ENCODE results near the gene RPH3AL.
A peak's percentile ranks its signal among the peaks of the same experiment; 100 is the strongest.

Gene RPH3AL

GRCh38 chr17:183021-183420 is 169.6 kb downstream of the RPH3AL start:
- H4K91ac ChIP-seq (ENCODE audit: low read depth, low read length, poor library complexity), result no peak overlapping the region
- no peak overlapping the region for H3K9ac ChIP-seq (ENCODE audit: low read depth, low read length, poor library complexity)
- H3K4me2 ChIP-seq (ENCODE audit: insufficient read depth, low read length, poor library complexity, severe bottlenecking), result no peak overlapping the region
- H3K9me3 ChIP-seq (replicated peaks in 1 of 2; ENCODE audit: control insufficient read depth in 2 of 2, insufficient read depth in 1 of 2, low read depth in 1 of 2, low read length in 2 of 2), result no peaks in the 10 kb centered on the region
- no peak overlapping the region for H3K4me3 ChIP-seq (ENCODE audit: low read length in 2 of 2)
- H3K4me1 ChIP-seq (ENCODE audit: control insufficient read depth in 2 of 2, insufficient read depth in 1 of 2, low read depth in 1 of 2, low read length in 2 of 2), result peaks cover 3 to 18% of the 10 kb centered on the region in 2 donors
- no peak overlapping the region for H3K14ac ChIP-seq (ENCODE audit: low read length)
- H3K18ac ChIP-seq (ENCODE audit: low read length), result no peak overlapping the region
- no peak overlapping the region for H3K4ac ChIP-seq (ENCODE audit: low read length)
- no peak for DNase-seq (ENCODE audit: low spot score)
- H2AK5ac ChIP-seq (ENCODE audit: low read depth, low read length), result no peak overlapping the region
- H3K23ac ChIP-seq (ENCODE audit: low read depth, low read length, poor library complexity), result no peak overlapping the region
- H2BK120ac ChIP-seq (ENCODE audit: low read depth, low read length), result no peak overlapping the region
- no peak overlapping the region for H2BK5ac ChIP-seq (ENCODE audit: low read length)
- H3K27ac ChIP-seq (replicated peaks; ENCODE audit: low read length), result no peak overlapping the region
- H3K27me3 ChIP-seq (ENCODE audit: control insufficient read depth in 3 of 3, insufficient read depth in 3 of 3, low read depth in 1 of 3, low read length in 3 of 3), result peaks cover 10 to 90% (median 50%) of the 10 kb centered on the region in 3 experiments
- H2AFZ ChIP-seq (ENCODE audit: low read length), result no peak overlapping the region
- H2BK15ac ChIP-seq (ENCODE audit: low read length), result no peak overlapping the region
- H3K36me3 ChIP-seq (replicated peaks in 1 of 2; ENCODE audit: control insufficient read depth in 2 of 2, insufficient read depth in 2 of 2, low read length in 2 of 2), result no peaks in the 10 kb centered on the region
- H2BK12ac ChIP-seq (ENCODE audit: low read length), result no peak overlapping the region
- H3K79me1 ChIP-seq (ENCODE audit: low read depth, low read length), result no peaks in the 10 kb centered on the region
- WGBS, 2 donors (ENCODE audit: extremely low coverage in 2 of 2, insufficient read length in 2 of 2, insufficient replicate concordance in 1 of 2), result no CpG with 5 or more reads among the region's 8 CpGs
- no peak overlapping the region for H4K8ac ChIP-seq (ENCODE audit: low read depth, low read length)

DNA sequence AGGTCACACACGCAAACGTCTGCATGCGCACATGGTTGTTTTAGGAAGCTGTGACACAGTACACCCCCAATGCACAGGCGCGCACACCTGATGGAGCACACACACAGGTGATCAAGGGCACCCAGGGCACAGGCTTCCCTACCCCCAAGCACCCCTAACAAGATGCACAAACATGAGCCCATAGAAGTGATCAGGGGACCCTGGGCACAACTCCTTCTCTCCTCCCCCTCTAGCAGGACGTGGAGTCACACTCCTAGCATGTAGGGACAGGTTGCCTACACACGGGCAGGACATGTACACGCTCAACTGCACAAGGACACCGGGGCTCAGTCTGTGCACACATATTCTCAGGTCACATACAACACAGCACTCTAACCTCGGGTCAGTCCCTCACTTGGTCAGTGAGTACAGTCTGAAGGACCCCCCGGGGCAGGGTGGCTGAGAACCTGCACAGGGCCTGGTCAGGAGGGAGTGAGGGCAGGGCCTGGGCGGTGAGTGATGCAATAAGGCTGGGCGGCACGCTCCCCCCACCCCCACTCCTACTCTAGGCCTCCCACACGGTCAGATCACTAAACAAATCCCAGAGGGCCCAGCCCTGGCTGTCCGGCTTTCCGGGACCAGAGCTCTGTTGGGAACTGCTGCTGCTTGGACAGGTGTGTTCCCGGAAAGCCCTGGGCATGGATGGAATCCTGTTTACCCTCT is 170.4 kb downstream of the RPH3AL start:
- Histone ChIP-seq H2AK5ac (ENCODE audit: low read depth, low read length) (peak overlapping the region; percentile 73), H3K4me1 (ENCODE audit: control insufficient read depth in 2 of 2, insufficient read depth in 1 of 2, low read depth in 1 of 2, low read length in 2 of 2) (peaks cover 3 to 14% of the 10 kb centered on the region in 2 donors), H3K27ac (replicated peaks; ENCODE audit: low read length) (no peak overlapping the region), H3K14ac (ENCODE audit: low read length) (peak overlapping the region; percentile 95), H3K9ac (ENCODE audit: low read depth, low read length, poor library complexity) (peak overlapping the region; percentile 89), H3K4me3 (ENCODE audit: low read length in 2 of 2) (peak overlapping the region in 1 of 2 donors; percentile 71), H4K91ac (ENCODE audit: low read depth, low read length, poor library complexity) (no peak overlapping the region), H3K23ac (ENCODE audit: low read depth, low read length, poor library complexity) (peak overlapping the region; percentile 0), H2BK120ac (ENCODE audit: low read depth, low read length) (no peak overlapping the region), H2BK5ac (ENCODE audit: low read length) (no peak overlapping the region), H3K79me1 (ENCODE audit: low read depth, low read length) (no peaks in the 10 kb centered on the region), H3K27me3 (ENCODE audit: control insufficient read depth in 3 of 3, insufficient read depth in 3 of 3, low read depth in 1 of 3, low read length in 3 of 3) (peaks cover 10 to 95% (median 50%) of the 10 kb centered on the region in 3 experiments), H4K8ac (ENCODE audit: low read depth, low read length) (peak overlapping the region; percentile 89), H3K36me3 (replicated peaks in 1 of 2; ENCODE audit: control insufficient read depth in 2 of 2, insufficient read depth in 2 of 2, low read length in 2 of 2) (no peaks in the 10 kb centered on the region), H3K18ac (ENCODE audit: low read length) (peak overlapping the region; percentile 86), H2BK15ac (ENCODE audit: low read length) (peak overlapping the region; percentile 63), H3K9me3 (replicated peaks in 1 of 2; ENCODE audit: control insufficient read depth in 2 of 2, insufficient read depth in 1 of 2, low read depth in 1 of 2, low read length in 2 of 2) (no peaks in the 10 kb centered on the region), H2AFZ (ENCODE audit: low read length) (no peak overlapping the region), H3K4ac (ENCODE audit: low read length) (peak overlapping the region; percentile 84), H3K4me2 (ENCODE audit: insufficient read depth, low read length, poor library complexity, severe bottlenecking) (peak overlapping the region; percentile 58), H2BK12ac (ENCODE audit: low read length) (peak overlapping the region; percentile 68)
- no peak for DNase-seq (ENCODE audit: low spot score)
- no CpG with 5 or more reads among the region's 18 CpGs for WGBS, 2 donors (ENCODE audit: extremely low coverage in 2 of 2, insufficient read length in 2 of 2, insufficient replicate concordance in 1 of 2)

GRCh38 chr17:181245-182049 is 171.2 kb downstream of the RPH3AL start, which contains the start of gene DOC2B:
Gene DOC2B, minus strand, starts transcription at chr17:181650. Its CDS starts 171 bp downstream, at chr17:181479.
- peak within 1 kb of the TSS; percentile 73 for H2AK5ac ChIP-seq (ENCODE audit: low read depth, low read length)
- H3K23ac ChIP-seq (ENCODE audit: low read depth, low read length, poor library complexity), result peak within 1 kb of the TSS; percentile 0
- no peak within 1 kb of the TSS for H2BK5ac ChIP-seq (ENCODE audit: low read length)
- H3K4ac ChIP-seq (ENCODE audit: low read length), result peak within 1 kb of the TSS; percentile 84
- H2BK15ac ChIP-seq (ENCODE audit: low read length), result peak within 1 kb of the TSS; percentile 63
- peak within 1 kb of the TSS; percentile 89 for H3K9ac ChIP-seq (ENCODE audit: low read depth, low read length, poor library complexity)
- H3K18ac ChIP-seq (ENCODE audit: low read length), result peak within 1 kb of the TSS; percentile 86
- peaks cover 3 to 9% of the 10 kb centered on the region in 2 donors for H3K4me1 ChIP-seq (ENCODE audit: control insufficient read depth in 2 of 2, insufficient read depth in 1 of 2, low read depth in 1 of 2, low read length in 2 of 2)
- H3K36me3 ChIP-seq (replicated peaks in 1 of 2; ENCODE audit: control insufficient read depth in 2 of 2, insufficient read depth in 2 of 2, low read length in 2 of 2), result no peaks in the 10 kb centered on the region
- peaks cover 10 to 95% (median 50%) of the 10 kb centered on the region in 3 experiments for H3K27me3 ChIP-seq (ENCODE audit: control insufficient read depth in 3 of 3, insufficient read depth in 3 of 3, low read depth in 1 of 3, low read length in 3 of 3)
- H3K79me1 ChIP-seq (ENCODE audit: low read depth, low read length), result no peaks in the 10 kb centered on the region
- peak within 1 kb of the TSS; percentile 75 for H3K4me2 ChIP-seq (ENCODE audit: insufficient read depth, low read length, poor library complexity, severe bottlenecking)
- no peaks in the 10 kb centered on the region for H3K9me3 ChIP-seq (replicated peaks in 1 of 2; ENCODE audit: control insufficient read depth in 2 of 2, insufficient read depth in 1 of 2, low read depth in 1 of 2, low read length in 2 of 2)
- peak within 1 kb of the TSS; percentile 36 for H2BK120ac ChIP-seq (ENCODE audit: low read depth, low read length)
- H4K8ac ChIP-seq (ENCODE audit: low read depth, low read length), result peak within 1 kb of the TSS; percentile 89
- H3K4me3 ChIP-seq (ENCODE audit: low read length in 2 of 2), result peak within 1 kb of the TSS; percentile 17 to 76
- no peak within 1 kb of the TSS for H3K27ac ChIP-seq (replicated peaks; ENCODE audit: low read length)
- peak within 1 kb of the TSS; percentile 95 for H3K14ac ChIP-seq (ENCODE audit: low read length)
- no peak within 1 kb of the TSS for H4K91ac ChIP-seq (ENCODE audit: low read depth, low read length, poor library complexity)
- peak; percentile 36 for DNase-seq (ENCODE audit: low spot score)
- H2AFZ ChIP-seq (ENCODE audit: low read length), result peak within 1 kb of the TSS; percentile 81
- no CpG with 5 or more reads among the region's 120 CpGs for WGBS, 2 donors (ENCODE audit: extremely low coverage in 2 of 2, insufficient read length in 2 of 2, insufficient replicate concordance in 1 of 2)
- H2BK12ac ChIP-seq (ENCODE audit: low read length), result peak within 1 kb of the TSS; percentile 68
